Hippocampal formation (tissue), 2 donors: ENCODE results near the gene NRP1.
"Not testable (repeated sequence)": the region's sequence is repeated elsewhere in the genome, so short reads cannot be mapped to it uniquely, and the experiment has no call there.

ENCODE experiments used
- DNase-seq, 2 donors: peaks; one replicate each; lab custom pipeline; 2025; lab: John Stamatoyannopoulos, UW

The NRP1 gene

GRCh38 chr10:33237736-33238624 lies 96.5 kb downstream of the NRP1 start:
- no peak for DNase-seq

- DNase-seq = no peak
Observed at GRCh38 chr10:33236916-33237315, 97.6 kb downstream of the NRP1 start.

GRCh38 chr10:33235951-33236350 lies 98.5 kb downstream of the NRP1 start:
- DNase-seq = no peak

GRCh38 chr10:33235251-33235884 lies 99.1 kb downstream of the NRP1 start:
- DNase-seq = no peak

- DNase-seq = no peak
Observed at GRCh38 chr10:33234831-33235237, 99.6 kb downstream of the NRP1 start.

GRCh38 chr10:33233635-33234034 lies 100.8 kb downstream of the NRP1 start:
- DNase-seq = no peak

GRCh38 chr10:33233221-33233620 lies 101.2 kb downstream of the NRP1 start:
- no peak for DNase-seq

GRCh38 chr10:33231621-33232350 lies 102.7 kb downstream of the NRP1 start:
- DNase-seq = no peak

GRCh38 chr10:33229949-33230267 lies 104.6 kb downstream of the NRP1 start:
- no peak for DNase-seq

GRCh38 chr10:33229252-33229948 lies 105.1 kb downstream of the NRP1 start:
- no peak for DNase-seq

GRCh38 chr10:33228426-33228825 lies 106.0 kb downstream of the NRP1 start:
- DNase-seq = no peak

GRCh38 chr10:33227489-33227888 lies 107.0 kb downstream of the NRP1 start:
- DNase-seq = no peak

GRCh38 chr10:33224251-33224965 lies 110.1 kb downstream of the NRP1 start:
- DNase-seq = no peak

- no peak for DNase-seq
Observed at GRCh38 chr10:33223326-33224000, 111.0 kb downstream of the NRP1 start.

- not testable (repeated sequence) for DNase-seq
Observed at GRCh38 chr10:33222304-33222703, 112.2 kb downstream of the NRP1 start.

GRCh38 chr10:33217854-33218253 lies 116.6 kb downstream of the NRP1 start:
- DNase-seq = no peak

GRCh38 chr10:33216661-33217427 lies 117.6 kb downstream of the NRP1 start:
- no peak for DNase-seq

GRCh38 chr10:33215635-33216034 lies 118.8 kb downstream of the NRP1 start:
- DNase-seq = no peak

- DNase-seq = no peak
Observed at GRCh38 chr10:33215154-33215553, 119.3 kb downstream of the NRP1 start.

GRCh38 chr10:33214174-33214573 lies 120.3 kb downstream of the NRP1 start:
- no peak for DNase-seq
